Measurements from ENCODE around the gene GTPBP3. TPM values are rescaled to one million over a fixed set of nuclear protein-coding genes. Genes with fewer than 3 reads are reported as not detected.

GTPBP3 gene
- total and polyA plus RNA-seq, 2 of the 8 experiments (the other 6 are each of a cell fraction or from before 2014, with no cell fraction given): 30.4 to 56.0 TPM

GRCh38 chr19:17347877-17348276 is 10.5 kb downstream of the GTPBP3 start (continued):
- TF ChIP-seq CHD7 (IDR thresholded peaks at IDR 0.05; ENCODE audit: insufficient replicate concordance, low read length): no peak
- TF ChIP-seq MAFK (IDR thresholded peaks at IDR 0.05; ENCODE audit: low read depth, low read length): no peak
- TF ChIP-seq KDM1A (IDR thresholded peaks at IDR 0.05; ENCODE audit: borderline replicate concordance, low read length): peak; percentile 83
